Stimulated activated CD8-positive, alpha-beta memory T cell treated with anti-CD3 and anti-CD28 coated beads, Interleukin-15, amount 100 ng/mL, for 1 hour (primary cell): ENCODE results near the gene RAB26.
"Not testable (repeated sequence)": the region's sequence is repeated elsewhere in the genome, so short reads cannot be mapped to it uniquely, and the experiment has no call there.

Experiments used
- DNase-seq: peaks from one replicate; pipeline ENCODE4 v3.0.0-alpha.2; 2020; ENCODE audit warnings: low read depth

The RAB26 gene

GRCh38 chr16:2147981-2148671 lies at the start of gene RAB26:
Gene RAB26 (plus strand): TSS chr16:2148625. CDS start chr16:2148784, 159 bp downstream.
- DNase-seq: no peak

DNA sequence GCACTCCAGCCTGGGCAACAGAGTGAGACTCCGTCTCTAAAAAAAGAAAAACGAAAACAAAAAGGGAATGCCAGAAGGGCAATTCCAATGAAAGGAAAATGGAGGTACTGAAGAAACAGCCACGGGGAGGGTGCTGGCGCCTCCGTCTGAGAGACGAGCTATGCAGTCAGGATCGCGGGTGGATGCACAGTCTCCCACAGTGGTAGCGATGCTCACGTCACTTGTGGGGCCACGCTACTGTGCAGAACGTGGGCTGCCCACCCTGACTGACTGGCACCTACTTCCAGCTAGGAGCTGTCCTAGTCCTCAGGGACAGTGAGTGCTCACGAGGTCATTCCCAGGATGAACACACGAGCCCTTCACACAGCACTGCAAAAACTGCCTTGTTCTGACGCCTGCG lies 46.8 kb upstream of the RAB26 start:
- not testable (repeated sequence) for DNase-seq

DNA sequence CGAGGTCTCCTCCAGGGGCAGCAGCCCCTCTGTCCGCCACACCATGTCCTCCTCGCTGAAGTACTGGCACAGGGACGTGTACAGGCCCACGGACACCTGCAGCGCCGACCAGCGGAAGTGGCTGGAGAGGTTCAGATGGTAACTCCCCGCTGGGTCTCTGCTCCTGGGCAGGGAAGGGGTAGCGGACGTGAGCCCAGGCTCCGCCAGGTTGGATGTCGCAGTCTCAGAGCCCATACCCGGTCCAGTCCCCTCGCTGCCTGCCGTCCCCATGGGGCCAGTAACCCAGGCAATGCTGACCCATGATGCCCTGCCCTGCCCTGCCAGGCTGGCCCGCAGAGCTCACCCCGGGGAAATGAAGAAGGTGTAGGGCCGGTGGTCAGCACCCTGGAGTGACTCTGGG lies 46.0 kb upstream of the RAB26 start:
- DNase-seq: no peak

DNA sequence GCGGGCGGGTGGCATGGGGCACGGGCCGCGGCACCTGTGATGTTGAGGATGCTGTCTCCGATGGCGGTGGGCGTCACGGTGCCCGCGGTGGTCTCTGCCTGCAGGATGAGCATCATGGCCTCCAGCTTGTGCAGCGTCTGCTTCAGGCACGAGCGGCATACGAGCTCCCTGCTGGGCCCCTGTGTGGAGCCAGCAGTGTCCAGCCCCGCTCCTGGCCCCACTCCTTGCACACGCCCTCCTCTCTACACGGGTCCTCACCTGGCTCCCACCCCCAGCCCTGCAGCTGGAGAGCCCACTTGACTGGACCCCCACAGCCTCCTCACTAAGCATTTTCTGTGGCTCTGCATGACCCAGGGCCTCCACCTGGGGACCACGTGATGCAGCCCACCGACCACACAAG lies 44.0 kb upstream of the RAB26 start:
- not testable (repeated sequence) for DNase-seq

DNA sequence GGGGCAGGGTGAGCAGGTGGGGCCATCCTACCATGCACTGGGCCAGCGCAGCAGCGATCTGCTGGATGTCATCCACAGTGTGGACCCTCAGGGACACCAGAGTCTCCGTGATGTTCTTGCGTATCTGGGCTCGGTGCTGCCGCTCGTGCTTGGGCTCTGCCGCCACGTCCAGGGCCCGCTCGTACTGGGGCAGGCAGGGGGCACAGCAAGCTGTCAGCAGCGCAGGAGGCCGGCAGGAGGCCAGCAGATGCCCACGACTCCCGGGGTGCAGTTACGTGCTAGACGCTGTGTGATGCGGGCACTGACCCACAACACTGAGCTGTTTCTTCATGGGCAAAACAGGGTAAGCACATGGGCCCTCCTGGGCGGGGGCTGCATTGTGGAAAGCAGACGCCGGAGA lies 43.1 kb upstream of the RAB26 start:
- DNase-seq: not testable (repeated sequence)

DNA sequence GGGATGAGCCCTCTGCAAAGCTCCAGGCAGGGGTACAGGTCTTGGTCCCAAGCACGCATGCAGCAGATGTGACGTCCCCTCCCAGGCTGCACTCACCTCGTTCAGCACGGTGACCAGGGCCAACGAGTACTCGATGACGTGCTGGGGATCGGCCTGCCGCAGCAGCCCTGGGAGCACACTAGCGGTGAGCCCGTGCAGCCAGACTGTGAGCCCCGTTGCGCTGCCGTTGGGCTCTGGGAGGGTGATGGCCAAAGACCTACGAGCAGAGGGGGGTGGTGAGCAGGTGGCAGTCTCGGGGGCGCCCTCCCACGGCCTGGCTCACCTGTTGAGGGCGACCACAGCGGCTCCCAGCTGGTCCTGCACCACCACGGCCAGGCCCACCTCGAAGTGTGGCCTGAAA lies 42.7 kb upstream of the RAB26 start:
- not testable (repeated sequence) for DNase-seq

- not testable (repeated sequence) for DNase-seq
Observed at GRCh38 chr16:2106211-2106610, 42.2 kb upstream of the RAB26 start.

GRCh38 chr16:2107121-2107790 lies 41.2 kb upstream of the RAB26 start:
- not testable (repeated sequence) for DNase-seq

DNA sequence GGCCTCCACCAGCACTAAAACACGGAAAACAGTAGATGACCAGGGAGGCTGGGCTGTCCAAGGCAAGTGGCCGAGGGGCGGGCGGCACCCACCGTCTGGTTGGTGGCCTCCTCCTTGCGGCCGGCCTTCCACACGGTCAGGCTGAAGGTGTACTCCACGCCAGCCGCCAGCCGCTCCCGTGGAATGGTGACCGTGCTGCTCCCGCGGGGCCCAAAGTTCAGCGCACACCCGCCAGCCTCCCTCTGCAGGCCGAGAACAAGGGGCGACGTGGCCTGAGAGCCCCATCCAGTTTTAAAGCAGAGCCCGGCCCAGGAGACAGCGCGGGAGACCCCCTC lies 40.7 kb upstream of the RAB26 start:
- DNase-seq: not testable (repeated sequence)

DNA sequence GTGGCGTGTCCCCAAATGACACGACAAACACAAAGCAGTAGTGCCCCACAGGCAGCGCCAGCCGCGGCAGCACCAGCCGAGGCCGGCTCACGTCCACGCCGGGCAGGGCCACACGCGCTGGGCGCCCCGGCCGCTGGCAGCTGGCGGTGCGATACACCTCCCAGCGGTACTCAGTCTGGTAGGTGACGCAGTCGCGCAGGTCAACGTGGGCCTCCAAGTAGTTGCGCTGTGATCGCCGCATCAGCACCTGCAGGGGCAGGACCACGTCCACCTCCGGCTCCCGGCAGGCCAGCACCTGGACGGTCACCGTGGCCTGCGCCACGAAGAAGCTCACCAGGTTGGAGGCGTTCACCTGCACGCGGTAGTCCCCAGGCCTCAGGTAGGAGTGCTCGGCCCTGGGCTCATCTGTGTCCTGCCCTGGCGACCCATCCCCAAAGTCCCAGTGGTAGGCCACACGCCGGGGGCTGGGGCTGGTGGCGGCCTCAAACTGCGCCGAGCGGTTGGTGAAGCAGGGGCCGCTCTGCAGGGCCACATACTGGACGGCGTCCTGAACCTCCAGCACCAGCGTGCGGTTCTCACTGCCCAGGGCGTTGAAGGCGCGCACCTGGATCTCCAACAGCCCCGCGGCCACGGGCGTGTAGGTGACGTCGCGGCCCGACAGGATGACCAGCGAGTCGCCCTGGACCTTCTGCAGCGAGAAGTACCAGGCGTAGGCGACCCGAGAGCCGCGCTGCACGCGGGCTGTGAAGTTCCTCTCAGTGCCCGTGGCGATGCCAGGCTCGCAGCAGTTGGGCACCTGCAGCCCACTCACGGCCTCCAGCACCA lies 39.8 kb upstream of the RAB26 start:
- not testable (repeated sequence) for DNase-seq

DNA sequence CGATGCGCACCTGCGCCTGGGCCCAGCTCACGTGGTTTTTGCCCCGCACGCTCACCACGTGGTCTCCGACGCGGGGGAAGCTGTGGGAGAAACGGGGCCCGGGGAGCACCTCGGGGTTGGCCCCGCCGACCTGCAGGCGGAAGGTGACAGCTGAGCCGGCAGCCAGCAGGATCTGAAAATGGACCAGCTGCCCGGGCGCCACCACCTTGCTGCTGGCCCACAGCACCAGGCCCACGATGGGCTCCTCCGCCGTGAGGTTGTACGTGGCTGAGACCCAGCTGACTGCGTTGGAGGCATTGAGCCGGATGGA lies 39.2 kb upstream of the RAB26 start:
- DNase-seq: not testable (repeated sequence)

- DNase-seq: not testable (repeated sequence)
Observed at GRCh38 chr16:2109872-2110271, 38.6 kb upstream of the RAB26 start.

- DNase-seq: not testable (repeated sequence)
Observed at GRCh38 chr16:2110332-2111008, 38.0 kb upstream of the RAB26 start.

GRCh38 chr16:2111009-2111353 lies 37.4 kb upstream of the RAB26 start:
- DNase-seq: not testable (repeated sequence)

GRCh38 chr16:2111412-2112335 lies 36.8 kb upstream of the RAB26 start:
- DNase-seq: not testable (repeated sequence)

- not testable (repeated sequence) for DNase-seq
Observed at GRCh38 chr16:2112539-2113106, 35.8 kb upstream of the RAB26 start.

- DNase-seq: not testable (repeated sequence)
Observed at GRCh38 chr16:2114225-2114624, 34.2 kb upstream of the RAB26 start.

DNA sequence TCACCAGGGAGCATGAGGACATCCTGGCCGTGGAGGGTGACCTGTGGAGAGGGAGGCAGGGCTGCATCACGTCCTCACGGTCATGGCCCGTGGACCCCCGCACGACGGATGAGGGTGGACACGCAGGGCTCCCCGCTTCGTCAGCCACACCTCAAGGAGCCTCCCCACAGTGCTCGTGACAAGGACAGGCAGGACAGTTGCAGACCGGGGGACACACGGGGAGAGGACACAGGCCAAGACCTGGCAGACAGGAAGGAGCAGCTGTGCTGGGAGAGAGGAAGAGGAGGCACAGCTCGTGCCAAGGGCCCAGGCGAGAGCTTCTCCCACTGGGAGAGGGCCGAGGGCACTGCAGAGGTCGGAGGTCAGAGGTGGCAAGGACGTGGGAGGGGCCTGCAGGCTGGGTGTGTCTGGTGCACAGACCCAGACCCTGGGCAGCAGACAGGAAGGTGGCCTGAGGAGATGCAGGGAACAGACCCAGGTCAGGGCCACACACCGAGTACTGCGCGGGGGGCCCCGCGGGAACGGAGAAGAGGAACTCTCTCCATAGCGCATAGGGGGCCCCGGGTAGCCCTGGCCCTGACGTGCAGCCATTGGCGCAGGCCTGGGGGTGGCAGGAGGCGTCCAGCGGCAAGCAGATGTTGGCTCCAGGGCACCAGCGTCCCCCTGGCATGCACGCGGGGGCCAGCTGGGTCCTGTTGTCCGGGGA lies 33.4 kb upstream of the RAB26 start:
- not testable (repeated sequence) for DNase-seq

DNA sequence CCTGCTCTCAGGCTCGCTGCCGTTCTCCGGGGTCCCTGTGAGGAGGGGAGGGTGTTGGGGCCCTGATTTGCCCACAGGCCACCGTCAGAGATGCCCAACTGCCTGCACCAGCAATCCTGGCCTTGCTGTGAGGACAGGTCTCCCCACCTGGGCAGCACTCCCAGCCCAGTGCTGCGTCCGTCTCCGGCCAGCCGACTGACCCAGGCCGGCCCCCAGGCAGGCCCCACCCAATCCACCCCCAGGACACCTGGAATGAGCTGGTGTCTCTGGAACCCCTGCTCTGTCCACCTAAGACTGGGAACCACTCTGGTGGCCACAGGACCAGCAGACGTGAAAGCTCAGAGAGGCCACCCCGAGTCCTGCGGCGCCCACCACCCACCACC lies 32.8 kb upstream of the RAB26 start:
- DNase-seq: no peak

- DNase-seq: not testable (repeated sequence)
Observed at GRCh38 chr16:2116428-2116827, 32.0 kb upstream of the RAB26 start.
